Esophagus muscularis mucosa (tissue), 4 donors: ENCODE measurements around the gene ITFG1.

Source experiments
- CTCF ChIP-seq, 3 experiments: fragments of 200-600 bp in 2 of 3; fragments of 450-650 bp in 1 of 3; sonication (generic) in 2 of 3; IDR thresholded peaks; one replicate each; pipeline ENCODE4 v1.5.1; 2017 to 2019; ENCODE audit warnings: antibody characterized with exemption in 3 of 3, mild to moderate bottlenecking in 2 of 3, moderate library complexity in 1 of 3
- EP300 ChIP-seq: sonication (generic); formaldehyde crosslinking; IDR thresholded peaks from one replicate; pipeline ENCODE4 v1.6.1; 2017; ENCODE audit warnings: antibody characterized with exemption
- POLR2A ChIP-seq: fragments of 450-650 bp; IDR thresholded peaks from one replicate; pipeline ENCODE4 v1.6.1; 2017; ENCODE audit warnings: antibody characterized with exemption, moderate library complexity, mild to moderate bottlenecking, low read depth
- POLR2AphosphoS5 ChIP-seq, 2 donors: sonication (generic); formaldehyde crosslinking; IDR thresholded peaks; one replicate each; pipeline ENCODE4 v1.6.1; 2017; ENCODE audit warnings: antibody characterized with exemption in 2 of 2

GRCh38 chr16:47483616-47484015 lies 22.8 kb upstream of the ITFG1 start:
- no peak for TF ChIP-seq POLR2A
- no peak for TF ChIP-seq CTCF (IDR thresholded peaks at IDR 0.05)
- TF ChIP-seq EP300 = no peak
- TF ChIP-seq POLR2AphosphoS5 (IDR thresholded peaks at IDR 0.05) = no peak
